GM12891 (cell line): ENCODE results near the gene RPN2. TPM values are rescaled to one million over a fixed set of nuclear protein-coding genes. Genes with fewer than 3 reads are reported as not detected.
"Not testable (repeated sequence)": the region's sequence is repeated elsewhere in the genome, so short reads cannot be mapped to it uniquely, and the experiment has no call there.

Experiments used
- DNase-seq: peaks from one replicate; pipeline ENCODE4 v3.0.0; 2011; ENCODE audit warnings: low spot score; ENCODE audit not compliant: insufficient read length
- FAIRE-seq: peaks from 2 replicates; lab custom pipeline; 2011; peaks lifted over from hg19 to GRCh38; lab: Jason Lieb, UNC
- PAX5 ChIP-seq: IDR thresholded peaks from 2 replicates; pipeline ENCODE4 v1.6.1; 2011; ENCODE audit warnings: low read length, moderate library complexity, mild to moderate bottlenecking; ENCODE audit not compliant: insufficient read depth, severe bottlenecking
- POLR2A ChIP-seq: IDR thresholded peaks from 2 replicates; pipeline ENCODE4 v1.6.1; 2011; ENCODE audit warnings: low read depth, low read length, control low read depth
- POLR2AphosphoS5 ChIP-seq: IDR thresholded peaks from 2 replicates; pipeline ENCODE4 v1.6.1; 2011; ENCODE audit warnings: low read depth, low read length, control low read depth
- POU2F2 ChIP-seq: IDR thresholded peaks from 2 replicates; pipeline ENCODE4 v1.6.1; 2011; ENCODE audit warnings: low read depth, mild to moderate bottlenecking, control low read depth, low read length, moderate library complexity
- SPI1 ChIP-seq: IDR thresholded peaks from 2 replicates; pipeline ENCODE4 v1.6.1; 2011; ENCODE audit warnings: low read depth, low read length, control low read depth
- TAF1 ChIP-seq: IDR thresholded peaks from 2 replicates; pipeline ENCODE4 v1.6.1; 2011; ENCODE audit warnings: low read depth, low read length, control low read depth
- polyA plus RNA-seq: library from polyadenylated mRNA; unstranded; fragments of >200 nt; gene quantifications from one replicate; pipeline ENCODE4 v1.2.1, GENCODE V29; 2012; ENCODE audit warnings: low read depth, missing spikeins, inconsistent platforms; ENCODE audit not compliant: missing spikeins

The RPN2 gene
- 106 TPM for polyA plus RNA-seq

- peak; percentile 67 for FAIRE-seq
- peak; percentile 84 for DNase-seq
- TF ChIP-seq TAF1, result peak; percentile 89
- peak; percentile 73 for TF ChIP-seq POLR2AphosphoS5
- peak; percentile 48 for TF ChIP-seq SPI1
- no peak for TF ChIP-seq PAX5
- TF ChIP-seq POLR2A, result peak; percentile 70
- TF ChIP-seq POU2F2, result peak; percentile 56; the same call in 1 of the 2 replicates
These were observed at the start of gene RPN2, which contains the start of gene MROH8 for GRCh38 chr20:37178839-37179682. Gene RPN2, plus strand, starts transcription at chr20:37179330. Its CDS starts 27 bp downstream, at chr20:37179357. Gene MROH8, minus strand, starts transcription at chr20:37179548.

GRCh38 chr20:37131486-37131885, 47.6 kb upstream of the RPN2 start:
- DNase-seq, result no peak
- FAIRE-seq, result no peak
- TF ChIP-seq POLR2A (no peak), TAF1 (no peak), SPI1 (no peak), POLR2AphosphoS5 (no peak), PAX5 (no peak), POU2F2 (no peak)

- no peak for DNase-seq
- TF ChIP-seq TAF1 (no peak), POU2F2 (no peak), SPI1 (no peak), POLR2AphosphoS5 (no peak), PAX5 (no peak), POLR2A (no peak)
- no peak for FAIRE-seq
These were observed 45.2 kb upstream of the RPN2 start for GRCh38 chr20:37133952-37134351.

- DNase-seq (no peak), FAIRE-seq (peak; percentile 5)
- TF ChIP-seq POLR2AphosphoS5, result no peak
- no peak for TF ChIP-seq POLR2A
- no peak for TF ChIP-seq POU2F2
- TF ChIP-seq TAF1, result no peak
- TF ChIP-seq SPI1, result no peak
- TF ChIP-seq PAX5, result no peak
These were observed 41.6 kb upstream of the RPN2 start for GRCh38 chr20:37137547-37137946.

DNA sequence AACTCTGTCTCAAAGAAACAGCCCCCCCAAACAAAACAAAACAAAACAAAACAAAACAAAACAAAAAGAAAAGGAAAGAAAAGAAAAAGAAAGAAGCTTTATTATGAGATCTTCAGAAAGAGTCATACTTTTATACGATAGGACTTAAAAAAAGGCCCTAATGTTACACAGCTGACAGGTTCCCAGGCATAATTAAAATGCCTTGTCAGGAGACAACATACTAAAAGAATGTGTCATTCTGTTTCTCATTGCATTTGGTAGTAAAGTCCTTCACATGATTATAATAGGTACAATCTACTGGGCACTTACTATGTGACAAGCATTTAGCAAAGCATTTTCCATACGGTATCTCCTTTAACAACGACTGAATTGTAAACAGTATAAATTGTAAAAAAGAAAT, 36.4 kb upstream of the RPN2 start:
- TF ChIP-seq TAF1 (no peak), SPI1 (no peak), POLR2AphosphoS5 (no peak), PAX5 (no peak), POU2F2 (no peak), POLR2A (no peak)
- FAIRE-seq (no peak), DNase-seq (no peak)

DNA sequence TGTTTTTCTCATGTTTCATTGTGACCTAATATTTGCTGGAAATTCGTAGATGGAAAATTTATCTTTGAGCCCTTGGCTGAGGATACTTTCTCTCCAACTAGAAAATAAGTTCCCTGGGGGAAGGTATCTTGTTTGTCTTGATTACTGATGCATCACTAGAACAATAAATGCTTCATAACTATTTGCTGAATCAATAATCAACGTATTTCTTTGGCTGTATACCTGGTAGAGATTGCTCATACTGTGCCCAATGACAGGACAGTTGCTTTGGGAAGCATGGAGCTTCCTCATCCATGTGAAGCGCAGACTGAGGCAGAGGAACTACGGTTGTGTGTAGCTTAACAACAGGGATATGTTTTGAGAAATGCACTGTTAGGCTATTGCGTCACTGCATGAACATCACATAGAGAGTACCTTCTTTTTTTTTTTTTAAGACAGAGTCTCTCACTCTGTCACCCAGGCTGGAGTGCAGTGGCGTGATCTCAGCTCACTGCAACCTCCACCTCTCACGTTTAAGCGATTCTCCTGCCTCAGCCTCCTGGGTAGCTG, 34.2 kb upstream of the RPN2 start:
- TF ChIP-seq PAX5 (no peak), POU2F2 (no peak), POLR2A (no peak)
- DNase-seq, result no peak
- no peak for FAIRE-seq

- FAIRE-seq (no peak), DNase-seq (no peak)
- TF ChIP-seq PAX5 (no peak), TAF1 (no peak), POLR2AphosphoS5 (no peak), SPI1 (no peak), POLR2A (no peak), POU2F2 (no peak)
These were observed 31.9 kb upstream of the RPN2 start for GRCh38 chr20:37147250-37147649.

DNA sequence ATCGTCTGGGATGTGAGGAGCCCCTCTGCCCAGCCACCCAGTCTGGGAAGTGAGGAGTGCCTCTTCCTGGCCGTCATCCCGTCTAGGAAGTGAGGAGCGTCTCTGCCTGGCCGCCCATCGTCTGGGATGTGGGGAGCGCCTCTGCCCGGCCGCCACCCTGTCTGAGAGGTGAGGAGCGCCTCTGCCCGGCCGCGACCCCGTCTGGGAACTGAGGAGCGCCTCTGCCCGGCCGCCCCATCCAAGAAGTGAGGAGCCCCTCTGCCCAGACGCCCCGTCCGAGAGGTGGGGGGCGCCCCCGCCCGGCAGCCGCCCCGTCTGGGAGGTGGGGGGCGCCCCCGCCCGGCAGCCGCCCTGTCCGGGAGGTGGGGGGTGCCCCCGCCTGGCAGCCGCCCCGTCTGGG, 28.3 kb upstream of the RPN2 start:
- not testable (repeated sequence) for FAIRE-seq, DNase-seq

DNA sequence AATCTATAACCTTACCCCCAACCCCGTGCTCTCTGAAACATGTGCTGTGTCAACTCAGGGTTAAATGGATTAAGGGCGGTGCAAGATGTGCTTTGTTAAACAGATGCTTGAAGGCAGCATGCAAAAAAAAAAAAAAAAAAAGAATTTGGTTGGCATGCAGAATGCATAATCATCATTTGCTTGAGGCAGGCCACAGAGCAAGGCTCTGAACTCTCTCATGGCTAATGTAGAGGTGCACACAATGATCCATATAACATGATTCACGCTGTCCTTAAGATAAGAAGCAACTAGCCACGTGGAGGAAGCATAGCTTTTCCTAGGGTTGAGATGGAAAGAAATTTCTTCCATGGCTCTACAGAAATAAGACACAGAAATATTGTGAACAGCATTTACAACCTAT, 27.6 kb upstream of the RPN2 start:
- DNase-seq (no peak), FAIRE-seq (no peak)
- TF ChIP-seq TAF1 (no peak), POU2F2 (no peak), PAX5 (no peak), POLR2A (no peak), SPI1 (no peak), POLR2AphosphoS5 (no peak)

- no peak for FAIRE-seq
- no peak for TF ChIP-seq PAX5
- TF ChIP-seq POU2F2, result no peak
- TF ChIP-seq POLR2A, result no peak
- TF ChIP-seq SPI1, result no peak
- no peak for TF ChIP-seq POLR2AphosphoS5
- no peak for TF ChIP-seq TAF1
- no peak for DNase-seq
These were observed 26.8 kb upstream of the RPN2 start for GRCh38 chr20:37152284-37152683.
